Thyroid gland (tissue), 4 donors: ENCODE results near the gene GEN1.

Experiments
- CTCF ChIP-seq, 6 experiments: fragments of 200-600 bp in 3 of 6; fragments of 450-650 bp in 3 of 6; sonication (generic) in 3 of 6; IDR thresholded peaks; one replicate each; pipeline ENCODE4 v1.5.1; 2016 to 2019; ENCODE audit warnings: antibody characterized with exemption in 6 of 6, mild to moderate bottlenecking in 2 of 6, inconsistent platforms in 1 of 6, moderate library complexity in 1 of 6
- POLR2A ChIP-seq, 2 donors: fragments of 450-650 bp; IDR thresholded peaks; one replicate each; pipeline ENCODE4 v1.6.1; 2017; ENCODE audit warnings: antibody characterized with exemption in 2 of 2, mild to moderate bottlenecking in 2 of 2, moderate library complexity in 1 of 2

DNA sequence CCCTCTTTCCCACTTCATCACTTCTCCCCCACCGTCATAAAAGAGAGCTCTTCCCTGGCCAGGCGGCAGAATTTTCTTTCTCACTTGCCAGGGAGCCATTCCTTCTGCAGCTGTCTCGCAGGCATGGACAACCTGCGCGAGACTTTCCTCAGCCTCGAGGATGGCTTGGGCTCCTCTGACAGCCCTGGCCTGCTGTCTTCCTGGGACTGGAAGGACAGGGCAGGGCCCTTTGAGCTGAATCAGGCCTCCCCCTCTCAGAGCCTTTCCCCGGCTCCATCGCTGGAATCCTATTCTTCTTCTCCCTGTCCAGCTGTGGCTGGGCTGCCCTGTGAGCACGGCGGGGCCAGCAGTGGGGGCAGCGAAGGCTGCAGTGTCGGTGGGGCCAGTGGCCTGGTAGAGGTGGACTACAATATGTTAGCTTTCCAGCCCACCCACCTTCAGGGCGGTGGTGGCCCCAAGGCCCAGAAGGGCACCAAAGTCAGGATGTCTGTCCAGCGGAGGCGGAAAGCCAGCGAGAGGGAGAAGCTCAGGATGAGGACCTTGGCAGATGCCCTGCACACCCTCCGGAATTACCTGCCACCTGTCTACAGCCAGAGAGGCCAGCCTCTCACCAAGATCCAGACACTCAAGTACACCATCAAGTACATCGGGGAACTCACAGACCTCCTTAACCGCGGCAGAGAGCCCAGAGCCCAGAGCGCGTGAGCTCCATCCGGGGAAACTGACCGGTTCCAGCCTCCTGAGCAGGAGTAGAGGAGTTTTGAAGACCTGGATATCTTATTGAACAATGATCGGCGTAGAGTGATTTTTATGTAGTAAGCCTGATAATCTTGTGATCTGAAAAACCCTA, 62.7 kb downstream of the GEN1 start, which contains the start of gene MSGN1:
- TF ChIP-seq POLR2A (IDR thresholded peaks at IDR 0.05) (no peak), CTCF (IDR thresholded peaks at IDR 0.05) (no peak)
